ENCODE results near the gene CHCT1. TPM values are rescaled to one million over a fixed set of nuclear protein-coding genes. Genes with fewer than 3 reads are reported as not detected.
"Not testable (repeated sequence)": the region's sequence is repeated elsewhere in the genome, so short reads cannot be mapped to it uniquely, and the experiment has no call there.

CHCT1 gene
- polyA plus RNA-seq, 3 donors: 0.89 TPM; not detected in 2

DNA sequence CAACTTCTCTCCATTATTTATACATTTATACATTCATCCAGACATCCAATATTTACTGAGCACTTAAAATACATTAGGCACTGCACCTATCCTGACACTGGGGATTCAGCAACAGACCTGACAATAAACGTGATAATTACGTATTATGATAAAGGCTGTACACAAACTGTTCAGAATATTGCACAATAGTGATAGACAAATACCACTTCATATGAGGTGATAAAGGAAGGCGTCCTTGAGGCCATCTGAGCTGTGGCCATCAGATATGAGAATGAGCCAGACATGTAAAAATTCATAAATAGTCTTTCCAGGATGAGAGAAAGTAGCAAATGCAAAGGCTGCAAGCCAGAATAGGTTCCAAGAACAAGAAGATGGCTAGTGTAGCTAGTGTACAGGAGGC is 38.9 kb upstream of the CHCT1 start:
- no peak overlapping the region for H3K4me3 Mint-ChIP-seq
- DNase-seq: no peak
- H2AFZ ChIP-seq (ENCODE audit: insufficient read depth, low read depth, low read length, poor library complexity, severe bottlenecking): no peak overlapping the region
- no CpG with 5 or more reads among the region's 3 CpGs for WGBS (ENCODE audit: insufficient coverage)
- H3K27me3 Mint-ChIP-seq (ENCODE audit: low read depth in 3 of 3): peaks cover 0 to 3% (median 1%) of the 10 kb centered on the region in 3 donors
- intact Hi-C loops (cut with micrococcal nuclease): no loop called here
- peaks cover 37 to 48% of the 10 kb centered on the region in 2 donors for H3K4me1 ChIP-seq (ENCODE audit: control insufficient read depth in 1 of 2, insufficient read depth in 2 of 2, low read length in 2 of 2)
- no peaks in the 10 kb centered on the region for H3K9me3 ChIP-seq (replicated peaks in 1 of 2; ENCODE audit: control insufficient read depth in 1 of 2, insufficient read depth in 1 of 2, low read length in 2 of 2)
- TF ChIP-seq, protein P1, sequence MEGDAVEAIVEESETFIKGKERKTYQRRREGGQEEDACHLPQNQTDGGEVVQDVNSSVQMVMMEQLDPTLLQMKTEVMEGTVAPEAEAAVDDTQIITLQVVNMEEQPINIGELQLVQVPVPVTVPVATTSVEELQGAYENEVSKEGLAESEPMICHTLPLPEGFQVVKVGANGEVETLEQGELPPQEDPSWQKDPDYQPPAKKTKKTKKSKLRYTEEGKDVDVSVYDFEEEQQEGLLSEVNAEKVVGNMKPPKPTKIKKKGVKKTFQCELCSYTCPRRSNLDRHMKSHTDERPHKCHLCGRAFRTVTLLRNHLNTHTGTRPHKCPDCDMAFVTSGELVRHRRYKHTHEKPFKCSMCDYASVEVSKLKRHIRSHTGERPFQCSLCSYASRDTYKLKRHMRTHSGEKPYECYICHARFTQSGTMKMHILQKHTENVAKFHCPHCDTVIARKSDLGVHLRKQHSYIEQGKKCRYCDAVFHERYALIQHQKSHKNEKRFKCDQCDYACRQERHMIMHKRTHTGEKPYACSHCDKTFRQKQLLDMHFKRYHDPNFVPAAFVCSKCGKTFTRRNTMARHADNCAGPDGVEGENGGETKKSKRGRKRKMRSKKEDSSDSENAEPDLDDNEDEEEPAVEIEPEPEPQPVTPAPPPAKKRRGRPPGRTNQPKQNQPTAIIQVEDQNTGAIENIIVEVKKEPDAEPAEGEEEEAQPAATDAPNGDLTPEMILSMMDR (IDR thresholded peaks at IDR 0.05): no peak
- H3K27ac ChIP-seq (ENCODE audit: low read depth in 1 of 2, low read length in 2 of 2): peak overlapping the region in 1 of 2 donors; percentile 75
- H3K9me3 Mint-ChIP-seq: no peaks in the 10 kb centered on the region
- no peaks in the 10 kb centered on the region for H3K27me3 ChIP-seq (ENCODE audit: control insufficient read depth in 2 of 2, insufficient read depth in 2 of 2, low read length in 2 of 2)
- peaks cover 5 to 8% of the 10 kb centered on the region in 2 donors for H3K36me3 ChIP-seq (replicated peaks in 1 of 2; ENCODE audit: control insufficient read depth in 1 of 2, insufficient read depth in 2 of 2, low read length in 2 of 2)
- H3K4me1 Mint-ChIP-seq: peaks cover 44% of the 10 kb centered on the region
- H4K20me1 ChIP-seq (ENCODE audit: insufficient read depth, low read length): peaks cover 60% of the 10 kb centered on the region
- H3K4me3 ChIP-seq (replicated peaks in 1 of 3; ENCODE audit: low read depth in 2 of 3, low read length in 3 of 3): no peak overlapping the region
- H3K79me2 ChIP-seq (ENCODE audit: insufficient read depth, low read length): peaks cover 97% of the 10 kb centered on the region
- no peak overlapping the region for H3K9ac ChIP-seq (ENCODE audit: insufficient read depth, low read length, poor library complexity, severe bottlenecking)
- H3K27ac Mint-ChIP-seq: peak overlapping the region in 5 of 7 donors; percentile 50 to 80 (median 64)
- H3K36me3 Mint-ChIP-seq: peaks cover 14 to 25% of the 10 kb centered on the region in 2 donors
- H3K4me2 ChIP-seq (replicated peaks; ENCODE audit: extremely low read depth, low read length, poor library complexity, severe bottlenecking): no peak overlapping the region

DNA sequence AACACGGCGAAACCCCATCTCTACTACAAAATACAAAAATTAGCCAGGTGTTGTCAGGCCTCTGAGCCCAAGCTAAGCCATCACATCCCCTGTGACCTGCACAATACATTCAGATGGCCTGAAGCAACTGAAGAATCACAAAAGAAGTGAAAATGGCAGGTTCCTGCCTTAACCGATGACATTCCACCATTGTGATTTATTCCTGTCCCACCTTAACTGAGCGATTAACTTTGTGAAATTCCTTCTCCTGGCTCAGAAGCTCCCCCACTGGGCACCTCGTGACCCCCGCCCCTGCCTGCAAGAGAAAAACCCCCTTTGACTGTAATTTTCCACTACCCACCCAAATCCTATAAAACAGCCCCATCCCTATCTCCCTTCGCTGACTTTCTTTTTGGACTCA is 37.4 kb upstream of the CHCT1 start:
- 96% methylated on average over 5 of the region's 7 CpGs for WGBS (ENCODE audit: insufficient coverage)
- Mint-ChIP-seq H3K27ac (peak overlapping the region; percentile 80 to 92 (median 86)), H3K36me3 (peaks cover 11 to 23% of the 10 kb centered on the region in 2 donors), H3K4me1 (peaks cover 58% of the 10 kb centered on the region)
- H3K9me3 Mint-ChIP-seq; H3K27me3 ChIP-seq (ENCODE audit: control insufficient read depth in 2 of 2, insufficient read depth in 2 of 2, low read length in 2 of 2); H2AFZ ChIP-seq (ENCODE audit: insufficient read depth, low read depth, low read length, poor library complexity, severe bottlenecking); H3K4me3 ChIP-seq (replicated peaks in 1 of 3; ENCODE audit: low read depth in 2 of 3, low read length in 3 of 3); H3K36me3 ChIP-seq (replicated peaks in 1 of 2; ENCODE audit: control insufficient read depth in 1 of 2, insufficient read depth in 2 of 2, low read length in 2 of 2); H3K9me3 ChIP-seq (replicated peaks in 1 of 2; ENCODE audit: control insufficient read depth in 1 of 2, insufficient read depth in 1 of 2, low read length in 2 of 2); H3K9ac ChIP-seq (ENCODE audit: insufficient read depth, low read length, poor library complexity, severe bottlenecking); H3K4me3 Mint-ChIP-seq; H3K27me3 Mint-ChIP-seq (ENCODE audit: low read depth in 3 of 3); H3K4me2 ChIP-seq (replicated peaks; ENCODE audit: extremely low read depth, low read length, poor library complexity, severe bottlenecking); intact Hi-C loops (cut with micrococcal nuclease); DNase-seq: not testable (repeated sequence)
- Histone ChIP-seq H3K4me1 (ENCODE audit: control insufficient read depth in 1 of 2, insufficient read depth in 2 of 2, low read length in 2 of 2) (peaks cover 50 to 64% of the 10 kb centered on the region in 2 donors), H3K79me2 (ENCODE audit: insufficient read depth, low read length) (peaks cover 99% of the 10 kb centered on the region), H3K27ac (ENCODE audit: low read depth in 1 of 2, low read length in 2 of 2) (peak overlapping the region in 1 of 2 donors; percentile 75), H4K20me1 (ENCODE audit: insufficient read depth, low read length) (peaks cover 52% of the 10 kb centered on the region)

Data from CD14-positive monocyte (primary cell).